NCI-H774 (cell line): ENCODE data around the gene FAM114A1.
"Not testable (repeated sequence)": the region's sequence is repeated elsewhere in the genome, so short reads cannot be mapped to it uniquely, and the experiment has no call there.

Source experiments
- DNase-seq: peaks from one replicate; lab custom pipeline; 2025; lab: John Stamatoyannopoulos, UW

FAM114A1 gene

GRCh38 chr4:38904090-38904666, 36.6 kb downstream of the FAM114A1 start:
- no peak for DNase-seq

GRCh38 chr4:38904682-38905081, 37.1 kb downstream of the FAM114A1 start:
- no peak for DNase-seq

DNA sequence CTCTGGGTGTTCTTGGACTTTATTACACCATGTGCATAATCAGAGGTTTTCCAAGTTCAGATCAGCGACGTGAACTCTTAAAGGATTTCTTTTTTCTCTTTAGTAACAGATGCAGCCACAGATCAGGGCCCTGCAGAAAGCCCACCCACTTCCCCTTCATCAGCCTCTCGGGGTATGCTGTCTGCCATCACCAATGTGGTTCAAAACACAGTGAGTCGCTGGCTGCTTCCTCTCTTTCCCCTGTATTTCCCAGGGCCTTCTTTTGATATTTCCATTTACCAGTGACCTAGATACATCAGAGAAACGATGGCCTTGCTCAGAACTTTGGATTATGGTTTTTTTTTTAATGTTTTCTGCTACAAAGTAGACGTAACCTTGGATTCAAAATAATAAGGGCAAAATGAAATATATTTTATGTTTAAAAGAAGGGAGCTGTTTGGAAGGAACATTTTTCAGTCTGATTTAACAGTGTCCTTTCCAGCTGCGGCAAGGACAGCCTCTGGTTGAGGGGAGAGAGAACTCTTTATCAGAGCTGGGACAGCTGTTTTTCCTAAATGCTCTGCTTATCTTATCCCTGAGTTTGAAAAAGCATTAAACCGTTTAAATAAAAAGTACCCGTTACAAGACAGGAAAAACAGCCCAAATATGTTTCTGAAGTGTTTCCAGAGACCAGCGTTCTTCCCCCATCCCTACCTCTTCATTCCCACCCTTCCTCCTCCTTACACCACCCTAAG, 38.2 kb downstream of the FAM114A1 start:
- DNase-seq = no peak

GRCh38 chr4:38907696-38908270, 40.2 kb downstream of the FAM114A1 start:
- no peak for DNase-seq

GRCh38 chr4:38909015-38909414, 41.4 kb downstream of the FAM114A1 start:
- no peak for DNase-seq

DNA sequence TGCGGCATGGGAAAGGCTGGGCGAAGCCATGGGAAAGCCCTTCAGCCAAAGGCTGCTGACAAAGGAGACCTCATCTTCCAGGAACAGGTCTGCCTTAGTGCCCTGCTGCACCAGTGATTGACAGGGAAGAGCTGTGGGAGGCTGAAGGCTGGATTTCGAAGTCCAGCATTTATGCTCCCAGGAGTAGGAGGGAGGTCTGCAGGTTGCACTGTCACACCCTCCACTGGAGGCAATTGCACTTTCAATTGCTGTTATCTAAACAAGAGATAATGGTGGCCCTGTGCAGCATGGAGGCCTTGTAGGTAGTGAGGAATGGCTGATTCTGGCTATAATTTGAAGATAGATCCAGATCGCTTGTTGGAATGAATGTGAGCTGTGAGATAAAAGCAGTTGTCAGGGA, 43.7 kb downstream of the FAM114A1 start:
- DNase-seq = no peak

- no peak for DNase-seq
These were observed 47.2 kb downstream of the FAM114A1 start for GRCh38 chr4:38914854-38915253.

DNA sequence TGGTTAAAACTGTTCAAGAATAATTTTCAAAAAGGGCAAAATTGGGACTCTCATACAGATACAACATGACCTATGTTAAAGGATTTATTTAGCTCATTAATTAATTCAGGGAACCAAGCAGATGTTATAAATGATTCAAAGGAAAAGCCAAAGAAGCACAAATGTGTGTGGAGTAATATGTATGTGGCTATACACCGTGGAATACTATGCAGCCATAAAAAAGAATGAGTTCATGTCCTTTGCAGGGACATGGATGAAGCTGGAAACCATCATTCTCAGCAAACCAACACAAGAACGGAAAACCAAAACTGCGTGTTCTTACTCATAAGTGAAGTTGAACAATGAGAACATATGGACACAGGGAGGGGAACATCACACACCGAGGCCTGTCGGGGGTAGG, 48.7 kb downstream of the FAM114A1 start:
- DNase-seq = not testable (repeated sequence)

- DNase-seq = no peak
These were observed 49.9 kb downstream of the FAM114A1 start for GRCh38 chr4:38917481-38918025.

- no peak for DNase-seq
These were observed 51.9 kb downstream of the FAM114A1 start for GRCh38 chr4:38919494-38919893.

DNA sequence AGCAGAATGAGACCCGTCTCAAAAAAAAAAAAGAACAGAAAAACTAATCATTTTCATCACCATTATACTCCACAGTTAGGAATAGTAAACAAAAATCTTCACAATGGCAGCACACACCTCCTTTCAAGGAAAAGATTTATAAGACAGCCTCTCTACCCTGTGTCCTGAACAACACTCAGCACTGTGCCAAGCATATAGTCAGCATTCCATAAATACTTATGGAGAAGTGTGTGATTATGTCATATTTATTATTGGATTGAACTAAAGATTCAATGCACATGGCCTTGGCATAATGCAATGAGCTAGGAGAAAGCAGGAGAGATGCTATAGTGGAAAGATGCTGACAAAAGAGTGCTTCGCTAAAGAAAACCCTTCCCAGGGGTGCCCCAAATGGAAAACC, 52.6 kb downstream of the FAM114A1 start:
- DNase-seq = no peak

GRCh38 chr4:38920677-38921076, 53.1 kb downstream of the FAM114A1 start:
- no peak for DNase-seq

DNA sequence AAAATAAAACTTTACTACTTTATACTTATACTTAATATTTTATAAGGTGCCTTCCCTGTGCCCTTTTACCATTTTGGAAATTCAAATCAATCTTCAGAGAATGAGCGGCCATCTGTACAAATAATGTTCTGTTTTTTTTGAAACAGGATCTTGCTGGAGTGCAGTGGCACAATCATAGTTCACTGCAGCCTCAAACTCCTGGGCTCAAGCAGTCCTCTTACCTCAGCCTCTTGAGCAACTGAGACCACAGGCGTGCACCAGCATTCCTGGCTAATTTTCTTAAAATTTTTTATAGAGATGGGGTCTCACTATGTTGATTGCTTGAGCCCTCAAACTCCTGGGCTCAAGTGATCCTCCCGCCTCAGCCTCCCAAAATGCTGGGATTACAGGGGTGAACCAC, 53.5 kb downstream of the FAM114A1 start:
- DNase-seq = no peak

DNA sequence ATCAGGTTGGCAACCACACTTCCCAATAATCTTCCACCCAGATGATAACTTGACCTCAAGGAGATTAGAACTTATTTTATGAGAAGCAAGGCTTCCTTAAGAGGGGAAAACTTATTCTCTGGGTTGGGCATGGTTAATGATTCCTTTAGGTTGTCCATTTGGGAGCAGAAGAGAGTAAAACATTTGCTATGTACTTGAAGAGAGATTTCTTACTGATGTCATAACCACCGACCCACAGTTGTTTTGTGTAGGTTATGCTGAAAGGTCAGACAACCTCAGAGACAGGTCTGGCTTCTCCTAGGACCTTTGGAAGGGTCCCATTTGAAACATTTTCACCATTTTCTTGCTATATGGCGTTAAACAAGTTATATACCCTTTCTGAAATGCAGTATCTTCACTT, 56.1 kb downstream of the FAM114A1 start:
- DNase-seq = no peak

- no peak for DNase-seq
These were observed 56.7 kb downstream of the FAM114A1 start for GRCh38 chr4:38924353-38924752.

DNA sequence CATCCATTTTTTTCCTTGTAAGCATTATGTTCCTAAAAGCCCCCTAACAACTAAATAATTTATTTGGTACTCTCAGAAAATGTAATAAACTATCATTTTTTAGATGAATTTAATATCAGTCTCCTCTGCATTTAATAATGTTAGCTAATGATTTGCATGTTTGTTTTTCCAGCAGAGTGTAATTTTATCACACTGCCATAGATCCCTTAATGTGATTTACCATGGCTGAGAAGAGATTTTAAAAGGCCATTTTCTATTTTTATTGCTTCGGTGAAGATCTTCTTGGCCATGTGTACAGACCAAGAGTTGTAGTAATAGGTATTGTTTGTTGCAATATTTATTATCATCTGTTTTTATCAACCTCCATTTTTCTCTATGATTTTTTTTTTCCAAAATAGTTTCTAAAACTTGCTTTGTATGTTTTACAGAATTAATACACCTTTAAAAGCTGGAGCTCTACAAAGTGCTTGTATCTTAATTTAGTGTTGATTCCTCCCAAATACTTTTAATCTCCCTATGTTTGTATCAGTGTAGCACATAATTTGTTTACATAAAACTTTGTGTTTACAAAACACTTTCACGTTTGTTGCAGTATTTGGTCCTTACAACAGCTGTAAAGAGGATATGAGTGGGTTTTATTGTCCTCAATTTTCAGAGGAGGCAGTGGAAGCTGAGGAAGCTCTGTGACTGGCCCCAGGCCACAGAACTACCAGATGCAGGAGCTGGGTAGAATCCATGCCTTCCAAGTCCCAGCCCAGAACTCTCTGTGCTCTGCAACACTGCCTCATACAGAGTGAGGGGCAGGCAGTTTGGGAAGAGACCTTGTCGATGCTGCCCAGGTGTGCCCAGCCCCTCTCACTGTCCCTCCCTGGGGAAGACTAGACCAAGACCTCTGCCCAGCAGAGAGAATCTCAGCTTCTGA, 58.1 kb downstream of the FAM114A1 start:
- DNase-seq = no peak

DNA sequence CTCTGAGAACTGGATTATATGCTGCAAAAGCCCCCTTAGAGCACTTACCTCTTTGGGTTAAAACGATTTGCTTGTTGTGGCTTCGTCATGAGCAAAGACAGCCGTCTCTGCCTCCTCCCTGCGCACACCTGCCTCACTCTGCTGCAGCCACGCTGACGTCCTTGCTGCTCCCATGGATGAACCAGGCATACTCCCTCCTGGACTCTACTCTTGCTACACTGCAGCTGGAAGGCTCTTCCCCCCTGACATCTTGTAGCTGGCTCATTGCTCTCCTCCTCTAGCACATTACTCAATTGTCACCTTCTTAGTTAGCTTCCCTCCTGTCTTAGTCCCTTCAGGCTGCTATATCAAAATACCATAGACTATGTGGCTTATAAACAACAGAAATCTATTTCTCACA, 59.3 kb downstream of the FAM114A1 start:
- no peak for DNase-seq

- no peak for DNase-seq
These were observed 61.0 kb downstream of the FAM114A1 start for GRCh38 chr4:38928568-38928967.

DNA sequence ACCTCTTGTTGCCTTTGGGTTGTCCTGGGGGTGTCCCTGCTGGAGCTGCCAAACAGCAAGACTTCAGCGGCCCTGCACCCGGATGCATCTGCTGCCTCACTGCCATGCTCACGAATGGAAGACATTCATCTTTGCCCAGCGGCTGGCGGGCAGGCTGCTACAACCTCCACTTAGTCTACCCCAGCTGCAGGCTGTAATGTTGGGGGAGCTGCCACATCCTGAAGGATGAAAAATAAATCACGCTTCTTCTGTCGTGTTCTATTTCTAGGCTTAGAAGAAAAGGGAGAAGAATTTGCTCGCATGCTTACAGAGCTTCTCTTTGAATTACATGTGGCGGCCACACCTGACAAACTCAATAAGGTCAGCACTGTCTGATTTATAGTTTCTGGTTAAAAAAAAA, 61.4 kb downstream of the FAM114A1 start:
- no peak for DNase-seq

DNA sequence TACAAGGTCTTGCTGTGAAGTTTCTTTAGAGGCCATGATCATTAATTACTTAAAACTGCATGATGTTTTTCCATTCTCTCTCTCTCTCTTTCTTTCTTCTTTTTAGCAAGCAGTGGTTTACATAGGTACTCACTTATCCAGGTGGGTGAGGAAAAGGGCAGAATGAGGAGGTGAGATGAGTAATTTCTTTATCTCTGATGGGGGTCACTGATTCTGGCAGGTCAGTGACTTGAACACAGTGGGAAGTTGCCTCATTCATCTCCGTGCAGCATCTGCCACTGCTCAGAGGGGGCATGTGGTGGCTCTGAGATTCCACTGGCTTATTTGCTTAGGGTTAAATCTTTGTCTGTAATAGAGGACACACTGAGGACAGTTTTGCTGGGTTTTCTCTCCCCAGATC, 62.6 kb downstream of the FAM114A1 start:
- DNase-seq = no peak

GRCh38 chr4:38930707-38931106, 63.1 kb downstream of the FAM114A1 start:
- no peak for DNase-seq

DNA sequence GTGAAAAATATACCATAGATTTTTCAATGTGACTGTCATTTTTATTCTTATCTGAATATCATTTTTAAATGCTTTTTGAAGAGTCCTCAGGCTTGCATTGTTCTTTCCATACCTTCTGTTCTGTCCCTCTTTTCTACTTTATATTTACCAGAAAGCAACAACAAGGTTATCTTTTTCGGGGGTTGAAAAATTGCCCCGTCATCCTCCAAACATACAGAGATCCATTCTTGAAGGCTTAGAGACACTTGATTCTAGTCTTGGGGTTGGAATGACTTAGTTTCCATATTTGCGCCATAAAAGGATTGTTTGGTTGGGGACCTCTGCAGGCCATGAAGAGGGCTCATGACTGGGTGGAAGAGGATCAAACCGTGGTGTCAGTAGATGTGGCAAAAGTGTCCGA, 63.5 kb downstream of the FAM114A1 start:
- DNase-seq = no peak
